ENCODE measurements around the gene GLRA1. TPM values are rescaled to one million over a fixed set of nuclear protein-coding genes. Genes with fewer than 3 reads are reported as not detected.

GLRA1 gene
- total and polyA plus RNA-seq, 4 donors: not detected

GRCh38 chr5:151886546-151887275, 37.9 kb downstream of the GLRA1 start:
- Histone ChIP-seq H3K9me3 (ENCODE audit: control insufficient read depth in 4 of 4, low read length in 3 of 4) (no peaks in the 10 kb centered on the region), H3K36me3 (ENCODE audit: control insufficient read depth in 4 of 4, insufficient read depth in 3 of 4, low read depth in 1 of 4, low read length in 3 of 4) (no peaks in the 10 kb centered on the region), H3K27me3 (ENCODE audit: control insufficient read depth in 4 of 4, insufficient read depth in 4 of 4, low read length in 3 of 4) (no peaks in the 10 kb centered on the region), H3K9ac (ENCODE audit: low read depth in 1 of 2, low read length in 2 of 2) (no peak overlapping the region), H3K4me1 (ENCODE audit: control insufficient read depth in 4 of 4, insufficient read depth in 4 of 4, low read length in 3 of 4) (no peaks in the 10 kb centered on the region), H3K4me3 (ENCODE audit: low read depth in 1 of 3, low read length in 3 of 3) (no peak overlapping the region), H3K27ac (ENCODE audit: low read depth in 1 of 2, low read length in 2 of 2) (no peak overlapping the region)
- TF ChIP-seq EGR1 (IDR thresholded peaks at IDR 0.05; ENCODE audit: low read depth in 2 of 2) (no peak), HNF4A (conservative IDR thresholded peaks at IDR 0.05) (no peak)
- DNase-seq (ENCODE audit: low spot score): no peak
- WGBS: 71% methylated on average over 4 of the region's 4 CpGs

- no peaks in the 10 kb centered on the region for H3K27me3 ChIP-seq (ENCODE audit: control insufficient read depth in 4 of 4, insufficient read depth in 4 of 4, low read length in 3 of 4)
- no peaks in the 10 kb centered on the region for H3K9me3 ChIP-seq (ENCODE audit: control insufficient read depth in 4 of 4, low read length in 3 of 4)
- TF ChIP-seq FOXA1 (IDR thresholded peaks at IDR 0.05) (no peak), GABPA (IDR thresholded peaks at IDR 0.05 in 1 of 2, conservative IDR thresholded peaks at IDR 0.05 in 1 of 2) (no peak)
- TF ChIP-seq, protein P1, sequence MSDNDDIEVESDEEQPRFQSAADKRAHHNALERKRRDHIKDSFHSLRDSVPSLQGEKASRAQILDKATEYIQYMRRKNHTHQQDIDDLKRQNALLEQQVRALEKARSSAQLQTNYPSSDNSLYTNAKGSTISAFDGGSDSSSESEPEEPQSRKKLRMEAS (IDR thresholded peaks at IDR 0.05): no peak
- TF ChIP-seq, protein P2, sequence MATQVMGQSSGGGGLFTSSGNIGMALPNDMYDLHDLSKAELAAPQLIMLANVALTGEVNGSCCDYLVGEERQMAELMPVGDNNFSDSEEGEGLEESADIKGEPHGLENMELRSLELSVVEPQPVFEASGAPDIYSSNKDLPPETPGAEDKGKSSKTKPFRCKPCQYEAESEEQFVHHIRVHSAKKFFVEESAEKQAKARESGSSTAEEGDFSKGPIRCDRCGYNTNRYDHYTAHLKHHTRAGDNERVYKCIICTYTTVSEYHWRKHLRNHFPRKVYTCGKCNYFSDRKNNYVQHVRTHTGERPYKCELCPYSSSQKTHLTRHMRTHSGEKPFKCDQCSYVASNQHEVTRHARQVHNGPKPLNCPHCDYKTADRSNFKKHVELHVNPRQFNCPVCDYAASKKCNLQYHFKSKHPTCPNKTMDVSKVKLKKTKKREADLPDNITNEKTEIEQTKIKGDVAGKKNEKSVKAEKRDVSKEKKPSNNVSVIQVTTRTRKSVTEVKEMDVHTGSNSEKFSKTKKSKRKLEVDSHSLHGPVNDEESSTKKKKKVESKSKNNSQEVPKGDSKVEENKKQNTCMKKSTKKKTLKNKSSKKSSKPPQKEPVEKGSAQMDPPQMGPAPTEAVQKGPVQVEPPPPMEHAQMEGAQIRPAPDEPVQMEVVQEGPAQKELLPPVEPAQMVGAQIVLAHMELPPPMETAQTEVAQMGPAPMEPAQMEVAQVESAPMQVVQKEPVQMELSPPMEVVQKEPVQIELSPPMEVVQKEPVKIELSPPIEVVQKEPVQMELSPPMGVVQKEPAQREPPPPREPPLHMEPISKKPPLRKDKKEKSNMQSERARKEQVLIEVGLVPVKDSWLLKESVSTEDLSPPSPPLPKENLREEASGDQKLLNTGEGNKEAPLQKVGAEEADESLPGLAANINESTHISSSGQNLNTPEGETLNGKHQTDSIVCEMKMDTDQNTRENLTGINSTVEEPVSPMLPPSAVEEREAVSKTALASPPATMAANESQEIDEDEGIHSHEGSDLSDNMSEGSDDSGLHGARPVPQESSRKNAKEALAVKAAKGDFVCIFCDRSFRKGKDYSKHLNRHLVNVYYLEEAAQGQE (IDR thresholded peaks at IDR 0.05): no peak
- H3K36me3 ChIP-seq (ENCODE audit: control insufficient read depth in 4 of 4, insufficient read depth in 3 of 4, low read depth in 1 of 4, low read length in 3 of 4): no peaks in the 10 kb centered on the region
- H3K4me3 ChIP-seq (ENCODE audit: low read depth in 1 of 3, low read length in 3 of 3): no peak overlapping the region
- no peak for DNase-seq (ENCODE audit: low spot score)
- H3K4me1 ChIP-seq (ENCODE audit: control insufficient read depth in 4 of 4, insufficient read depth in 4 of 4, low read length in 3 of 4): no peaks in the 10 kb centered on the region
- H3K27ac ChIP-seq (ENCODE audit: low read depth in 1 of 2, low read length in 2 of 2): no peak overlapping the region
- WGBS: 66% methylated on average over 9 of the region's 9 CpGs
- H3K9ac ChIP-seq (ENCODE audit: low read depth in 1 of 2, low read length in 2 of 2): no peak overlapping the region
Measured at GRCh38 chr5:151885138-151885908, 39.3 kb downstream of the GLRA1 start.

DNA sequence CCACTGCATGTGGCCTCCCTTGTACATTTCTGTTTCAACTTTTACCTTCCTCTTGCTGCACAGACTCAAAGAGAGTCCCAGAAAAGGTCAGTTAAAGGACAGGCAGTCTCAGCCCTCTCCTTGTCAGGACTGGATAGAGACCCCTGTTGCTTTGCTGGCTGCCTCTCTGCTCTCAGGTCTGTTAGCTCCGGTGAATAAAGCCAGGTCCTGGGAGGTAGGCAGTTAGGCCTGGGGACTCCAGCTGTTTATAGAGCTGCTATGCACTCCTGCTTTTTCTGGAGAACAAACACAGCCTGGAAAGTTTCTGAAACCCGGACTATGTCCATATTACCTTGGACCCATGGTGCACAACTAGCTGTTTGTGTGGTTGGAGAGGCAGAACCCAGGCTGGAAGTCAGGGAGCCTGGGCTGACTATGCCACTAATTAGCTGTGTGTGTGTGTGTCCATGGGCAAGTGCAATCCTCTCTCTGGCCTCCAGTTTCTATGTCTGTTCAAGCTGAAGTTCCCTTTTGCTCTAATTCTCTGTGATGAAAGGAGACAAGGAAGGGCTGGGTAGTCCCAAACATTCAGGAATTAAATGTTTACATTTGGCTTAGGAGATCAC, 42.9 kb downstream of the GLRA1 start:
- no peak overlapping the region for H3K9ac ChIP-seq (ENCODE audit: low read depth in 1 of 2, low read length in 2 of 2)
- DNase-seq (ENCODE audit: low spot score): no peak
- 36% methylated on average over 2 of the region's 2 CpGs for WGBS

More for the DNA sequence above, 42.9 kb downstream of the GLRA1 start:
- no peak for TF ChIP-seq FOXA1 (IDR thresholded peaks at IDR 0.05)
- TF ChIP-seq JUND (IDR thresholded peaks at IDR 0.05): no peak
- TF ChIP-seq, protein P3, sequence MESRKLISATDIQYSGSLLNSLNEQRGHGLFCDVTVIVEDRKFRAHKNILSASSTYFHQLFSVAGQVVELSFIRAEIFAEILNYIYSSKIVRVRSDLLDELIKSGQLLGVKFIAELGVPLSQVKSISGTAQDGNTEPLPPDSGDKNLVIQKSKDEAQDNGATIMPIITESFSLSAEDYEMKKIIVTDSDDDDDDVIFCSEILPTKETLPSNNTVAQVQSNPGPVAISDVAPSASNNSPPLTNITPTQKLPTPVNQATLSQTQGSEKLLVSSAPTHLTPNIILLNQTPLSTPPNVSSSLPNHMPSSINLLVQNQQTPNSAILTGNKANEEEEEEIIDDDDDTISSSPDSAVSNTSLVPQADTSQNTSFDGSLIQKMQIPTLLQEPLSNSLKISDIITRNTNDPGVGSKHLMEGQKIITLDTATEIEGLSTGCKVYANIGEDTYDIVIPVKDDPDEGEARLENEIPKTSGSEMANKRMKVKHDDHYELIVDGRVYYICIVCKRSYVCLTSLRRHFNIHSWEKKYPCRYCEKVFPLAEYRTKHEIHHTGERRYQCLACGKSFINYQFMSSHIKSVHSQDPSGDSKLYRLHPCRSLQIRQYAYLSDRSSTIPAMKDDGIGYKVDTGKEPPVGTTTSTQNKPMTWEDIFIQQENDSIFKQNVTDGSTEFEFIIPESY (IDR thresholded peaks at IDR 0.05): no peak
- TF ChIP-seq SP1 (IDR thresholded peaks at IDR 0.05): no peak
- no peak for TF ChIP-seq HNF4G (IDR thresholded peaks at IDR 0.05)
- TF ChIP-seq CTCF (IDR thresholded peaks at IDR 0.05; ENCODE audit: low read depth, low read length, missing input control): no peak
- TF ChIP-seq NR2F2 (IDR thresholded peaks at IDR 0.05): no peak
- Histone ChIP-seq H3K9me3 (ENCODE audit: control insufficient read depth in 4 of 4, low read length in 3 of 4) (peaks cover 0 to 4% (median 2%) of the 10 kb centered on the region in 4 donors), H3K27me3 (ENCODE audit: control insufficient read depth in 4 of 4, insufficient read depth in 4 of 4, low read length in 3 of 4) (no peaks in the 10 kb centered on the region), H3K27ac (ENCODE audit: low read depth in 1 of 2, low read length in 2 of 2) (no peak overlapping the region), H3K36me3 (ENCODE audit: control insufficient read depth in 4 of 4, insufficient read depth in 3 of 4, low read depth in 1 of 4, low read length in 3 of 4) (no peaks in the 10 kb centered on the region), H3K4me3 (ENCODE audit: low read depth in 1 of 3, low read length in 3 of 3) (no peak overlapping the region), H3K4me1 (ENCODE audit: control insufficient read depth in 4 of 4, insufficient read depth in 4 of 4, low read length in 3 of 4) (no peaks in the 10 kb centered on the region)

All from liver (tissue), 9 donors.